Upper lobe of left lung (tissue), 6 donors: ENCODE measurements around the gene OR1S2. TPM values are rescaled to one million over a fixed set of nuclear protein-coding genes. Genes with fewer than 3 reads are reported as not detected.

ENCODE experiments used
- ATAC-seq, 2 donors: fragments of 200-7000 bp; cut with Tn5 transposase; one replicate each; pipeline ENCODE4 v1.9.1; 2022; ENCODE audit warnings: mild to moderate bottlenecking in 2 of 2, moderate library complexity in 2 of 2; ENCODE audit not compliant: low FRiP score in 2 of 2
- DNase-seq, 2 donors: peaks; one replicate each; pipeline ENCODE4 v3.0.0-alpha.2; 2019 to 2020
- H3K27ac ChIP-seq, 4 donors: fragments of 200-600 bp; sonication (generic); one replicate each; pipeline ENCODE4 v1.5.1; 2016 to 2019
- H3K27me3 ChIP-seq, 4 donors: fragments of 200-600 bp; sonication (generic); one replicate each; pipeline ENCODE4 v1.5.1; 2017 to 2019
- H3K36me3 ChIP-seq, 4 donors: fragments of 200-600 bp; sonication (generic); one replicate each; pipeline ENCODE4 v1.5.1; 2016 to 2019
- H3K4me1 ChIP-seq, 4 donors: fragments of 200-600 bp; sonication (generic); one replicate each; pipeline ENCODE4 v1.5.1; 2018 to 2019
- H3K4me3 ChIP-seq, 4 donors: fragments of 200-600 bp; sonication (generic); one replicate each; pipeline ENCODE4 v1.5.1; 2017 to 2019; ENCODE audit warnings: mild to moderate bottlenecking in 2 of 4, moderate library complexity in 1 of 4
- H3K9me3 ChIP-seq, 4 donors: fragments of 200-600 bp; sonication (generic); one replicate each; pipeline ENCODE4 v1.5.1; 2018 to 2019
- EP300 ChIP-seq, 4 donors: sonication (generic); formaldehyde crosslinking; IDR thresholded peaks; one replicate each; pipeline ENCODE4 v1.5.1; 2017; ENCODE audit warnings: antibody characterized with exemption in 4 of 4, control low read depth in 2 of 4
- POLR2A ChIP-seq, 4 donors: fragments of 450-650 bp; IDR thresholded peaks; one replicate each; pipeline ENCODE4 v1.5.1; 2016 to 2017; ENCODE audit warnings: antibody characterized with exemption in 4 of 4, mild to moderate bottlenecking in 2 of 4
- POLR2AphosphoS5 ChIP-seq, 2 donors: sonication (generic); formaldehyde crosslinking; IDR thresholded peaks; one replicate each; pipeline ENCODE4 v1.5.1; 2017; ENCODE audit warnings: antibody characterized with exemption in 2 of 2
- WGBS, 2 donors: methylation state at CpG; one replicate each; pipeline ENCODE4 v1.1.5; 2017 to 2018; 5-methylcytosine and 5-hydroxymethylcytosine counted together
- total RNA-seq, 6 donors: library from RNA; depleted of rRNA in 4 of 6; stranded (reverse); fragments of >200 nt in 4 of 6; gene quantifications; one replicate each; pipeline versions ENCODE4 v1.1.0 to v1.2.1, GENCODE V29; 2016 to 2021
- TF ChIP-seq, protein P1 (sequence below), 6 experiments: fragments of 450-650 bp in 4 of 6; fragments of 200-600 bp in 2 of 6; sonication (generic) in 2 of 6; IDR thresholded peaks; one replicate each; pipeline ENCODE4 v1.5.1; 2016 to 2019; ENCODE audit warnings: antibody characterized with exemption in 6 of 6
- donor health status: DM: no; HTN: no; CAD: no; lungs with moderate emphysema.
- donor health status: DM: no; HTN: yes; CAD: no; lungs with severe emphysema.

The OR1S2 gene
- total RNA-seq, 6 donors from 2014 or later, result not detected

DNA sequence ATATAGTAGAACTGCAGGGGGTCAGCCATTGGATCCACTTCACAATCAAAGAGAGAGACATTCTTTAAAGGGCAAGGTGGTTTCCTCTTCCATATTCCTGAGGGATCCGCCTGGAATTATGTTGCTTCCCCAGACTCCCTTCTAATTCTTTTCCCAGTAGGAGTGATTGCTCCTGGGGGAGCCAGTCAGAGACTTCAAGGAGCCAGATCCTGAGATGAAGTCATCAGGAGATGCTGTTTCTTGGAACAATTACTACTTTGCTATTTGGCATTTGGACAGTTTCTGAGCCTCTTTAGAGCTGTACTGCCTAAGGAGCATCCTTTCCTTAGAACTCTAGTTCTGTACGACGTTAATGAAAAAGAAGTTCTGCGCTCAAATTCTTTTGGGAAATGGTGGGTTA is 17.0 kb downstream of the OR1S2 start:
- ATAC-seq, result no peak
- Histone ChIP-seq H3K4me1 (no peaks in the 10 kb centered on the region), H3K4me3 (no peak overlapping the region), H3K27ac (no peak overlapping the region), H3K9me3 (no peaks in the 10 kb centered on the region), H3K27me3 (no peaks in the 10 kb centered on the region), H3K36me3 (no peaks in the 10 kb centered on the region)
- DNase-seq, result no peak
- TF ChIP-seq, protein P1, sequence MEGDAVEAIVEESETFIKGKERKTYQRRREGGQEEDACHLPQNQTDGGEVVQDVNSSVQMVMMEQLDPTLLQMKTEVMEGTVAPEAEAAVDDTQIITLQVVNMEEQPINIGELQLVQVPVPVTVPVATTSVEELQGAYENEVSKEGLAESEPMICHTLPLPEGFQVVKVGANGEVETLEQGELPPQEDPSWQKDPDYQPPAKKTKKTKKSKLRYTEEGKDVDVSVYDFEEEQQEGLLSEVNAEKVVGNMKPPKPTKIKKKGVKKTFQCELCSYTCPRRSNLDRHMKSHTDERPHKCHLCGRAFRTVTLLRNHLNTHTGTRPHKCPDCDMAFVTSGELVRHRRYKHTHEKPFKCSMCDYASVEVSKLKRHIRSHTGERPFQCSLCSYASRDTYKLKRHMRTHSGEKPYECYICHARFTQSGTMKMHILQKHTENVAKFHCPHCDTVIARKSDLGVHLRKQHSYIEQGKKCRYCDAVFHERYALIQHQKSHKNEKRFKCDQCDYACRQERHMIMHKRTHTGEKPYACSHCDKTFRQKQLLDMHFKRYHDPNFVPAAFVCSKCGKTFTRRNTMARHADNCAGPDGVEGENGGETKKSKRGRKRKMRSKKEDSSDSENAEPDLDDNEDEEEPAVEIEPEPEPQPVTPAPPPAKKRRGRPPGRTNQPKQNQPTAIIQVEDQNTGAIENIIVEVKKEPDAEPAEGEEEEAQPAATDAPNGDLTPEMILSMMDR (IDR thresholded peaks at IDR 0.05), result no peak
- TF ChIP-seq POLR2A (IDR thresholded peaks at IDR 0.05) (no peak), POLR2AphosphoS5 (IDR thresholded peaks at IDR 0.05) (no peak), EP300 (IDR thresholded peaks at IDR 0.05) (no peak)
- 93 to 96% methylated on average over 4 of the region's 4 CpGs for WGBS, 2 donors

DNA sequence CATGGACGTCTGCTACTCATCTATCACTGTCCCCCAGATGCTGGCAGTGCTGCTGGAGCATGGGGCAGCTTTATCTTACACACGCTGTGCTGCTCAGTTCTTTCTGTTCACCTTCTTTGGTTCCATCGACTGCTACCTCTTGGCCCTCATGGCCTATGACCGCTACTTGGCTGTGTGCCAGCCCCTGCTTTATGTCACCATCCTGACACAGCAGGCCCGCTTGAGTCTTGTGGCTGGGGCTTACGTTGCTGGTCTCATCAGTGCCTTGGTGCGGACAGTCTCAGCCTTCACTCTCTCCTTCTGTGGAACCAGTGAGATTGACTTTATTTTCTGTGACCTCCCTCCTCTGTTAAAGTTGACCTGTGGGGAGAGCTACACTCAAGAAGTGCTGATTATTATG is 24.3 kb downstream of the OR1S2 start:
- TF ChIP-seq, protein P1 (IDR thresholded peaks at IDR 0.05), result no peak
- TF ChIP-seq POLR2AphosphoS5 (IDR thresholded peaks at IDR 0.05) (no peak), POLR2A (IDR thresholded peaks at IDR 0.05) (no peak), EP300 (IDR thresholded peaks at IDR 0.05) (no peak)
- Histone ChIP-seq H3K27ac (no peak overlapping the region), H3K36me3 (no peaks in the 10 kb centered on the region), H3K9me3 (no peaks in the 10 kb centered on the region), H3K4me3 (no peak overlapping the region), H3K27me3 (no peaks in the 10 kb centered on the region), H3K4me1 (no peaks in the 10 kb centered on the region)
- DNase-seq, result no peak
- WGBS, 2 donors, result 82 to 89% methylated on average over 7 of the region's 7 CpGs
- ATAC-seq, result no peak

DNA sequence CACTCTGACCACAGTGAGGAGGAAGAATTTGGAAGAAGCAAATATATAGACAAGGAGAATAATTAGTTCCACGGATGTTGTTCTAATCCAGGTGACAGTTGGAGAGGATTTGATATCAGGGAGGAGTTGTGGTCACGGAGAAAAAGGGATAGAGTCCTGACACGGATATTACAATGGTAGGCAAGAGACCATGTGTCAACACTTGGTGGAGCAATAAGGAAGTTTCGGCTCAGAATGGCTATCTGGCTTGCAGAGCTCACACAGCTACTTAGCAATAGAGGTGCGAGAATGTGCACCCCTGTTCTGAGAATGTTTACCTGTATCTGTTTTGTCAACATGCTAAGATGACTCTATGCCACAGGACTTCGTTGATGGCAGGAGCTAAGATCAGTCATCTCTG is 25.5 kb downstream of the OR1S2 start:
- DNase-seq (no peak), ATAC-seq (no peak)
- H3K27me3 ChIP-seq, result no peaks in the 10 kb centered on the region
- 82 to 85% methylated on average over 6 of the region's 6 CpGs for WGBS, 2 donors
- H3K4me3 ChIP-seq, result no peak overlapping the region
- no peaks in the 10 kb centered on the region for H3K36me3 ChIP-seq
- no peaks in the 10 kb centered on the region for H3K4me1 ChIP-seq
- no peak overlapping the region for H3K27ac ChIP-seq
- H3K9me3 ChIP-seq, result no peaks in the 10 kb centered on the region
- TF ChIP-seq POLR2A (IDR thresholded peaks at IDR 0.05) (no peak), EP300 (IDR thresholded peaks at IDR 0.05) (no peak), POLR2AphosphoS5 (IDR thresholded peaks at IDR 0.05) (no peak)
- TF ChIP-seq, protein P1 (IDR thresholded peaks at IDR 0.05), result no peak

DNA sequence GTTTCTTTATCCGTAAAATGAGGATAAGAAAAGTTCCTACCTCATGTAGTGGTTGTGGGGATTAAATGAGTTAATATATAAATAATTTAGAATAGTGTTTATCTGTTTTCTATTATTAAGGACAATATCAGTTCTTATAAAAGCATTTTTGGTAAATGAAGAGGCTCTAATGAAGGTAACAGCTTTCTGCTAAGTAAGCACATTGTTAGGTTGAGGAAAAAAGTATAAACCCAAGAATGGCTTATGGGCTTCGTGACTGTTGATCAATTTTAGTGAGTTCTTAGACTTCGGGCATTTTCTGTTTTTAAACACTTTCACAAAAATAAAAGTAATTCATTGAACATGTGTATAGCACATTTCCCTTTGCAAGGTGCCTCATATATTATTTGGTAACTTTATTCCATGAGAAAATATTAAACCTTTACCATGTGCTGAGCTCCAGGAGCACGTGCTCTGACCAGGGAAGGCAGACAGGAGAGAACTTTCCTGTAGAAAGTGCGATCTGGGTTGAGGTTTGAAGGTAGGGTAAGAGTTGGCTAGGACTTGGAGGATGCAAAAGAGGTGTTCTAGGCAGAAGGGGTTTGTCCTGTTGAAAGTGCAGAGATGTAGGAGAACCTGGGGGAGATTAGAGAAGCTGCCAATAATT is 26.4 kb downstream of the OR1S2 start:
- no peaks in the 10 kb centered on the region for H3K4me1 ChIP-seq
- H3K4me3 ChIP-seq, result no peak overlapping the region
- no peaks in the 10 kb centered on the region for H3K36me3 ChIP-seq
- ATAC-seq, result no peak
- no peaks in the 10 kb centered on the region for H3K27me3 ChIP-seq
- no peak for TF ChIP-seq POLR2A (IDR thresholded peaks at IDR 0.05)
- TF ChIP-seq, protein P1 (IDR thresholded peaks at IDR 0.05), result no peak
- TF ChIP-seq POLR2AphosphoS5 (IDR thresholded peaks at IDR 0.05), result no peak
- no peak for TF ChIP-seq EP300 (IDR thresholded peaks at IDR 0.05)
- 83 to 84% methylated on average over 5 of the region's 5 CpGs for WGBS, 2 donors
- H3K9me3 ChIP-seq, result no peaks in the 10 kb centered on the region
- H3K27ac ChIP-seq, result no peak overlapping the region
- no peak for DNase-seq

DNA sequence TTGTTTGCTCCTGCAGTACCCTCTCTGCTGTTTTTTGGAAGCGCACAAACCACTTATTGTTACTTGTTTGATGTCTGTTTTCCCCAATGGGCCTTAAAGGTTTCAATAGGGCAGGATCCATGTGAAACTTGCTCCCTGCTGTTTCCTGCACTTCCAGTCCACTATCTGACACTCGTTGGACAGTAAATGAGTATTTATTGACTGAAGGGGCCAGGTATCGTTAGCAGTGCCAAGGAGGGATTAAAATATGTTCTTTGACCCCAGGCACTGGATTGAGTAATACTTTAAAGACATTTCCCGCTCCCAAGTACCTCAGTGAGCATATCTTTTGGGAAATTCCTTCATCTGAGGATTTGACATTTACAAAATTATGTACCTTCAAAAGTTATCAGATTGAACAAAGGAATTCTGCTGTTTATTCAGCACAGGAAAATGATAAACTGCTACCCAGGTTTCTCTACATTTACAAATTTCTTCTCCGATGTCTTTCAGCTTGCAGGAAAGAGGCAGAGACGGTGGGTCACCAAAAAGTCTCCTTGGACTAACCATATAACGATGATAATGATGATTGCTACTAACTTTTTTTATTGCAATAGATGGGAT is 38.3 kb downstream of the OR1S2 start:
- Histone ChIP-seq H3K27ac (no peak overlapping the region), H3K27me3 (no peaks in the 10 kb centered on the region), H3K36me3 (no peaks in the 10 kb centered on the region), H3K9me3 (no peaks in the 10 kb centered on the region), H3K4me1 (no peaks in the 10 kb centered on the region), H3K4me3 (no peak overlapping the region)
- WGBS, 2 donors, result 70 to 74% methylated on average over 7 of the region's 7 CpGs
- DNase-seq, result no peak
- TF ChIP-seq EP300 (IDR thresholded peaks at IDR 0.05) (no peak), POLR2A (IDR thresholded peaks at IDR 0.05) (no peak), POLR2AphosphoS5 (IDR thresholded peaks at IDR 0.05) (no peak)
- TF ChIP-seq, protein P1 (IDR thresholded peaks at IDR 0.05), result no peak
- no peak for ATAC-seq
